ENCODE results near the gene AKR1C2.
"Not testable (repeated sequence)": the region's sequence is repeated elsewhere in the genome, so short reads cannot be mapped to it uniquely, and the experiment has no call there.

The AKR1C2 gene

GRCh38 chr10:4953405-4953804, 50.3 kb downstream of the AKR1C2 start:
- no peak for DNase-seq

- DNase-seq, result not testable (repeated sequence)
These were observed 52.0 kb downstream of the AKR1C2 start for GRCh38 chr10:4951512-4952162.

- peak; percentile 30 for DNase-seq
These were observed 55.7 kb downstream of the AKR1C2 start for GRCh38 chr10:4947635-4948596.

- no peak for DNase-seq
These were observed 56.5 kb downstream of the AKR1C2 start for GRCh38 chr10:4947039-4947634.

- no peak for DNase-seq
These were observed 57.6 kb downstream of the AKR1C2 start for GRCh38 chr10:4945766-4946717.

GRCh38 chr10:4944841-4945240, 58.8 kb downstream of the AKR1C2 start:
- DNase-seq, result no peak

- no peak for DNase-seq
These were observed 59.8 kb downstream of the AKR1C2 start for GRCh38 chr10:4943821-4944220.

- DNase-seq, result not testable (repeated sequence)
These were observed 60.2 kb downstream of the AKR1C2 start for GRCh38 chr10:4943416-4943815.

- DNase-seq, result not testable (repeated sequence)
These were observed 60.7 kb downstream of the AKR1C2 start for GRCh38 chr10:4942931-4943330.

- no peak for DNase-seq
These were observed 61.9 kb downstream of the AKR1C2 start for GRCh38 chr10:4941540-4942330.

GRCh38 chr10:4940909-4941308, 62.7 kb downstream of the AKR1C2 start:
- not testable (repeated sequence) for DNase-seq

- not testable (repeated sequence) for DNase-seq
These were observed 63.6 kb downstream of the AKR1C2 start for GRCh38 chr10:4940073-4940428.

- no peak for DNase-seq
These were observed 64.2 kb downstream of the AKR1C2 start for GRCh38 chr10:4939224-4940072.
